Fibroblast of skin of left quadriceps (primary cell): Measurements from ENCODE around the gene STRAP.

Experiments used
- DNase-seq, 2 experiments: peaks; one replicate each; pipeline ENCODE4 v3.0.0-alpha.2; 2013; ENCODE audit warnings: low read depth in 2 of 2

The STRAP gene, protein sequence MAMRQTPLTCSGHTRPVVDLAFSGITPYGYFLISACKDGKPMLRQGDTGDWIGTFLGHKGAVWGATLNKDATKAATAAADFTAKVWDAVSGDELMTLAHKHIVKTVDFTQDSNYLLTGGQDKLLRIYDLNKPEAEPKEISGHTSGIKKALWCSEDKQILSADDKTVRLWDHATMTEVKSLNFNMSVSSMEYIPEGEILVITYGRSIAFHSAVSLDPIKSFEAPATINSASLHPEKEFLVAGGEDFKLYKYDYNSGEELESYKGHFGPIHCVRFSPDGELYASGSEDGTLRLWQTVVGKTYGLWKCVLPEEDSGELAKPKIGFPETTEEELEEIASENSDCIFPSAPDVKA

GRCh38 chr12:15882118-15882971 lies at the start of gene STRAP:
Gene STRAP, plus strand, starts transcription at chr12:15882387. Its CDS starts 321 bp downstream, at chr12:15882708.
- DNase-seq: peak; percentile 92 to 93

DNA sequence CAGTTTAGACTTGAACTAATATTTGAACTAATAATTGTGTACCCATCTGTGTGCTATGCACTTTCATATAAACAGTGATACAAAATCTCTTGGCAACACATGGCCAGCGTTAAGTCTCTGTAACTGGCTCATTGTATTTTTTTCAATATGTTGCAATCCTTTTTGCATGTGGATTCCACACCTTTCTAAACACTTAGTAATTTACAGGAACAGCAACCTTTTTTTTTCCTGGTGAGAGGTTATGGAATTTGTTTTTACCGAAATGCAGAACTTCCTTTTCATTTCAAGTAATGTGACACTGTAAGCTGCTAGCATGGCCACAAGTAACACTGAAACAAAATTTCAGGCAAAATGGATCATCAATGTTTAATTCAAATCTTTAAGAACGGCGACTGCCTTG lies 47.6 kb upstream of the STRAP start:
- no peak for DNase-seq

GRCh38 chr12:15837141-15837790 lies 44.9 kb upstream of the STRAP start:
- DNase-seq: peak; percentile 63 to 67

GRCh38 chr12:15839041-15839440 lies 43.1 kb upstream of the STRAP start:
- no peak for DNase-seq

- DNase-seq: no peak
Observed at GRCh38 chr12:15839682-15840081, 42.5 kb upstream of the STRAP start.

DNA sequence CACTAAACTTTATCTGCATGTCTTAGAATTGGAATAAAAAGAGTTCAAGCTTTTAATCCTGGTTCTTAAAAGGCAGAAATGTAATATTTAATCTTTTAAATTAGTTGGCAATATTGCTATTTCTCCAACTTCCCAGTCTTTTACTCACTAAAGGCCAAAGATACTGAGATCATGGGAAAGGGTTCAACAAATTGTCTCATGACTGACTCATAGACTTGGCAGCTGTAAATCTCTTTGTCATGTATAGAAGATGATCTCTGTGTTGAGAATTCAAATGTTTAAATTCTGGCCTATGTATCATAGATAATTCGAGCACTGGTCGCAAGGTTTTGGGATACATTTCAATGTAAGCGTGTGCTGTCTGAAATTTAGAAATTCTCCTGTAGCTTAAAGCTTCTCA lies 40.1 kb upstream of the STRAP start:
- DNase-seq: peak; percentile 70 to 77

GRCh38 chr12:15846887-15847286 lies 35.3 kb upstream of the STRAP start:
- no peak for DNase-seq

DNA sequence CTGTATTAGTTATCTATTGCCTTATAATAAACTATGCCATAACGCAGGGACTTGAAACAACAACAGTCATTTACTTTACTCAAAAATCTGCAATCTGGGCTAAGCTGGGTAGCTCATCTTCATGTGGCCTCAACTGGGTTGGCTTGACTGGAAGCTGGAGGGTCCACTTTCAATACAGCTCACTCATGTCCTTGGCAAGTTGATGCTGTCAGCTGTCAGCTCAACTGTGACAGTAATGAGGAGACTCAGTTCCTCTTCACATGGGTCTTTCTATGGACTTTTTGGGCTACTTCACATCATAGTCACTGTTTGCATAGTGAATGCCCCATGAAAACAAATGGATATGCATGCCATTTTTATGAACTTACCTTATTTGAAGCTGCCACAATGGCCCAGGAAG lies 33.6 kb upstream of the STRAP start:
- DNase-seq: no peak

GRCh38 chr12:15851045-15851620 lies 31.1 kb upstream of the STRAP start:
- DNase-seq: no peak

DNA sequence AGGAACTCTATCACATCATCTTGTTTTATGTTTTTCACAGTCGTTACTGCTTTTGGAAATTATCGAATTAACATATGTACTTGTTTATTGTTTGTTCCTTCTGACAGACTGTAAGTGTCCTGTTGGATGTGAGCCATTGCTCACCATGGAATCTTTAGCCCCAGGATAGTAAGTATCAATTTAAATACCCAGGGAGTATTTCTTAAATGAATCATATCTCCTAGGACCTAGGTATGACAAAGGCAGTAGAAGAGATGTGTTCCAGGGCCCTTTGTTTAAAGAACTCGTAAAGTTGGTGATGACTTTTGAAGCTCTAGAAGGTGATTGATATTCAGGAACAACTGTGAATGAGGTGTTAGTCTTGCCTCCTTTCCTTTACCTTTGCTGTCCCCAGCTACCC lies 30.3 kb upstream of the STRAP start:
- no peak for DNase-seq

- DNase-seq: no peak
Observed at GRCh38 chr12:15852383-15852782, 29.8 kb upstream of the STRAP start.

- DNase-seq: no peak
Observed at GRCh38 chr12:15853877-15854276, 28.3 kb upstream of the STRAP start.

DNA sequence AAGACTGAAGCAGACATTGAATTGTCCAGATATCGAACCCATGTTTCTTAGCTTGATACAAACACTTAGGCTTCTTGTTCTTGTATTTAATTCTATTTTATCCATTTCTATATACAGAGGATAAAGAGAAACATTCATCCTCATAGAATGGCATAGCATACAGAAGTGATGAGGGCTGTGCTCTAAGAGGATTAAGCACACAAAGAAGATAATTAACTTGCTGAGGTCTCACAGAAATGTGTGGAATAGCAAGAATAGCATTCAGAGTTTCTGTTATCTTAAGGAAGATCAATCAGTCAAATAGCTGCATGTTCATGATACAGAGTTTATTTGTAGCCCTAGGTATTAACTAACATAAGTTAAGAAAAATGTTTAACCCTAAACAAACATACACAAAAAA lies 27.3 kb upstream of the STRAP start:
- no peak for DNase-seq

- DNase-seq: no peak
Observed at GRCh38 chr12:15855646-15856045, 26.5 kb upstream of the STRAP start.

GRCh38 chr12:15856097-15856982 lies 25.8 kb upstream of the STRAP start:
- no peak for DNase-seq

DNA sequence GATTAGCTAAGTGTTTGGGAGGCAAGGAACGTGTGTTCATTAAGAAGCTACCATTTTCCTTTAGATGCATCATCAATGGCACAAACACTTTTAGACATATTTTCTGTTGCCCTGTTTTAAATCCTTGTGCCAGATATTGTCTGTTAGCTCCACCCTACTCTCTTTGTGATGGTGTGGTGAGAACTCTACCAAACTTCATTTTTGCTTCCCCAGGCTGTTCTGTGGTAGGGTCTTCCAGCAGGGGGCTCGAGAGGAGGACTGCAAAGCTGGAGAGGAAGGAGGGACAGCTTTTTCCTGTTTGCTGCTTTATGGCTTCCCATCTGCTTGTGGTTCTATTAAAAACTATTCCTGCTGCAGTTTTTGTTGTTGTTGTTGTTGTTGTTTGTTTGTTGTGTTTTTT lies 23.8 kb upstream of the STRAP start:
- no peak for DNase-seq

GRCh38 chr12:15859116-15859515 lies 23.1 kb upstream of the STRAP start:
- DNase-seq: no peak

DNA sequence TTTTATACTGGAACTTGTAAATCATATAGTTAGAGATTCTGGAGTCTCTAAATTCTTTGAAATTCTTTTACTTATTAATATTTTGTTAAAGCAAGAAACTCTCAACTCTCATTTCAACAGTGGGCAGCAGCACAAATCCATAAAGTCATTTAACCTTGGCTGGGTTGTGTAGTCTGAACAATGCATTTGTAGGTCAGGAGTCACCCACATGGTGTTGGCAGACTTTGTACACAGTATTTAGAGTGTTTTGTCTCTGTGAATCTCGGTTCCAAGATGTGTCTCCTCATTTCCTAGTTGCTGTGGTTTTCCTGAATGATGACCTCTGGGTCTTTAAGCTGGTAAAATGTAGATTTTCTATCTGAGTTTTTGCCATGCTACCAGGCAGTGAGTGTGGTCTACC lies 20.8 kb upstream of the STRAP start:
- no peak for DNase-seq

- DNase-seq: no peak
Observed at GRCh38 chr12:15862840-15863239, 19.3 kb upstream of the STRAP start.

GRCh38 chr12:15863372-15863771 lies 18.8 kb upstream of the STRAP start:
- DNase-seq: no peak

DNA sequence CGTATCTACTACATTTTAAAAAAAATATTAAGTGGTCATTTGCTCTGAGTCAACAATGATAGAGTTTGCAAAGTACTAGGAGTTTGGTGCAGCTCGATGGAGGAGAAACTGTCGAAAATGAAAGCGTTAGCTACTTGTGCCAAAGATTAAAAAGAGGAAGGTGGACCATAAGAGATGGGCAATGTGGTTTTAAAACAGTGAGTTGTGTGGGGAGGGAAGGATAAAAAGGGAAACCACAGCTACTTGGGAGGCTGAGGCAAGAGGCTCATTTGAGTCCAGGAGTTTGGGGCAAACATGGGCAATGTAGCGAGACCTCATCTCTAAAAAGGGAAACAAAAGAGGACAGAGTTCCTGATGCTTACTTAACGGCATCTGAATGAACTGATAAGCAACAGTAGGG lies 18.2 kb upstream of the STRAP start:
- DNase-seq: no peak
